ENCODE results near the gene CXXC5.

Gene CXXC5

GRCh38 chr5:139682016-139682975 lies 34.1 kb downstream of the CXXC5 start:
- no peak for DNase-seq

- no peak for DNase-seq
Observed at GRCh38 chr5:139683295-139684271, 35.4 kb downstream of the CXXC5 start.

GRCh38 chr5:139684350-139684880 lies 36.3 kb downstream of the CXXC5 start:
- no peak for DNase-seq

GRCh38 chr5:139684881-139685749 lies 37.0 kb downstream of the CXXC5 start:
- no peak for DNase-seq

GRCh38 chr5:139685886-139686285 lies 37.7 kb downstream of the CXXC5 start:
- DNase-seq, result no peak

- DNase-seq, result no peak
Observed at GRCh38 chr5:139686356-139686705, 38.2 kb downstream of the CXXC5 start.

GRCh38 chr5:139686706-139687441 lies 38.7 kb downstream of the CXXC5 start:
- no peak for DNase-seq

- no peak for DNase-seq
Observed at GRCh38 chr5:139687656-139688055, 39.5 kb downstream of the CXXC5 start.

- DNase-seq, result no peak
Observed at GRCh38 chr5:139688088-139688702, 40.0 kb downstream of the CXXC5 start.

- DNase-seq, result no peak
Observed at GRCh38 chr5:139688751-139689372, 40.7 kb downstream of the CXXC5 start.

GRCh38 chr5:139689631-139690063 lies 41.5 kb downstream of the CXXC5 start:
- DNase-seq, result no peak

GRCh38 chr5:139690064-139690802 lies 42.1 kb downstream of the CXXC5 start:
- DNase-seq, result no peak

- DNase-seq, result no peak
Observed at GRCh38 chr5:139690803-139691629, 42.9 kb downstream of the CXXC5 start.

GRCh38 chr5:139692148-139692547 lies 44.0 kb downstream of the CXXC5 start:
- no peak for DNase-seq

GRCh38 chr5:139692679-139693308 lies 44.6 kb downstream of the CXXC5 start:
- DNase-seq, result no peak

- no peak for DNase-seq
Observed at GRCh38 chr5:139693676-139694364, 45.7 kb downstream of the CXXC5 start.

GRCh38 chr5:139694556-139695177 lies 46.5 kb downstream of the CXXC5 start:
- no peak for DNase-seq
